HepG2 (cell line): ENCODE data around the gene OGFR. TPM values are rescaled to one million over a fixed set of nuclear protein-coding genes. Genes with fewer than 3 reads are reported as not detected.

Experiments
- NCOR1 ChIP-seq: fragments of 200-600 bp; sonication (generic); IDR thresholded peaks from 2 replicates; pipeline ENCODE4 v1.7.0; 2017; ENCODE audit warnings: antibody characterized with exemption, low read length, borderline replicate concordance
- NFE2L2 ChIP-seq: fragments of 150-350 bp; IDR thresholded peaks from 2 replicates; pipeline ENCODE4 v1.6.1; 2014; ENCODE audit warnings: low read length
- TGIF2 ChIP-seq: IDR thresholded peaks from 2 replicates; pipeline ENCODE4 v1.6.1; 2016; ENCODE audit warnings: control low read depth, missing compliant biosample characterization
- ZBTB40 ChIP-seq, 2 experiments: fragments of 450-650 bp in 1 of 2; sonication (generic) in 1 of 2; formaldehyde crosslinking in 1 of 2; IDR thresholded peaks; 2 replicates each; pipeline versions ENCODE4 v1.6.1 to v1.8.0; 2016 to 2022; ENCODE audit warnings: antibody characterized with exemption in 1 of 2, mild to moderate bottlenecking in 1 of 2, missing genetic modification reagents in 1 of 2
- ZC3H4 ChIP-seq: sonication (generic); formaldehyde crosslinking; IDR thresholded peaks from 2 replicates; pipeline ENCODE4 v1.4.0; 2020; ENCODE audit warnings: missing genetic modification reagents, borderline replicate concordance
- ZFY ChIP-seq: sonication (generic); formaldehyde crosslinking; IDR thresholded peaks from 2 replicates; pipeline ENCODE4 v1.4.0; 2020; ENCODE audit warnings: missing genetic modification reagents
- ZMYM3 ChIP-seq: sonication (generic); formaldehyde crosslinking; IDR thresholded peaks from 2 replicates; pipeline ENCODE4 v1.5.1; 2020; ENCODE audit warnings: mild to moderate bottlenecking, missing genetic modification reagents
- ZNF615 ChIP-seq: sonication (generic); formaldehyde crosslinking; IDR thresholded peaks from 2 replicates; pipeline ENCODE4 v1.5.0; 2020; ENCODE audit warnings: mild to moderate bottlenecking, missing genetic modification reagents, borderline replicate concordance
- ZNF639 ChIP-seq: conservative IDR thresholded peaks from 2 replicates; pipeline ENCODE4 v1.6.1; 2018; ENCODE audit warnings: missing genetic modification reagents
- ZNF713 ChIP-seq: sonication (generic); formaldehyde crosslinking; IDR thresholded peaks from 2 replicates; pipeline ENCODE4 v1.4.0; 2020; ENCODE audit warnings: mild to moderate bottlenecking, missing genetic modification reagents
- ZNF878 ChIP-seq: sonication (generic); formaldehyde crosslinking; IDR thresholded peaks from 2 replicates; pipeline ENCODE4 v1.8.1; 2023; ENCODE audit warnings: mild to moderate bottlenecking, missing genetic modification reagents, moderate library complexity
- polyA plus RNA-seq, 8 experiments: library from polyadenylated mRNA; depleted of rRNA in 3 of 8; stranded (reverse) in 7 of 8; unstranded in 1 of 8; fragments of >200 nt; fragmentation: Illumina TruSeq in 4 of 8; extraction: Trizol in 4 of 8; gene quantifications; 2 replicates each; pipeline versions ENCODE4 v1.2.1 to v1.2.3, GENCODE V29; 2011 to 2016; ENCODE audit warnings: low read depth in 4 of 8, missing spikeins in 1 of 8, mixed read lengths in 1 of 8; ENCODE audit not compliant: insufficient read depth in 1 of 8
- total RNA-seq, 5 experiments: library from RNA; depleted of rRNA; stranded (reverse); fragments of >200 nt; fragmentation: Illumina TruSeq; extraction: Trizol; gene quantifications; 2 replicates each; pipeline ENCODE4 v1.2.3, GENCODE V29; 2016; ENCODE audit warnings: low read depth in 1 of 5
- TF ChIP-seq, protein P1 (sequence below): sonication (generic); formaldehyde crosslinking; IDR thresholded peaks from 2 replicates; pipeline ENCODE4 v1.4.0; 2020; ENCODE audit warnings: missing genetic modification reagents

The OGFR gene
- total and polyA plus RNA-seq, 2 of the 13 experiments (the other 11 are each of a cell fraction or from before 2014, with no cell fraction given): 47.7 to 81.8 TPM

GRCh38 chr20:62795023-62795761 lies 9.4 kb upstream of the OGFR start (continued):
- TF ChIP-seq ZBTB40 (IDR thresholded peaks at IDR 0.05) (no peak), ZBTB40 (CRISPR knock-in tag; IDR thresholded peaks at IDR 0.05) (peak; percentile 43; the same call in 1 of the 2 replicates), ZNF615 (CRISPR knock-in tag) (no peak), ZFY (peak; percentile 67), ZNF878 (peak; percentile 92; the same call in 1 of the 2 replicates), NFE2L2 (no peak), NCOR1 (no peak; the same call in 1 of the 2 replicates), ZC3H4 (CRISPR knock-in tag) (no peak; the same call in none of the 2 replicates), TGIF2 (no peak), ZMYM3 (CRISPR knock-in tag) (peak; percentile 10; the same call in 1 of the 2 replicates), ZNF639 (CRISPR knock-in tag) (0 out of 2 replicates have a peak, but pooled peaks have one; percentile 24), ZNF713 (CRISPR knock-in tag) (peak; percentile 87)
- TF ChIP-seq, protein P1, sequence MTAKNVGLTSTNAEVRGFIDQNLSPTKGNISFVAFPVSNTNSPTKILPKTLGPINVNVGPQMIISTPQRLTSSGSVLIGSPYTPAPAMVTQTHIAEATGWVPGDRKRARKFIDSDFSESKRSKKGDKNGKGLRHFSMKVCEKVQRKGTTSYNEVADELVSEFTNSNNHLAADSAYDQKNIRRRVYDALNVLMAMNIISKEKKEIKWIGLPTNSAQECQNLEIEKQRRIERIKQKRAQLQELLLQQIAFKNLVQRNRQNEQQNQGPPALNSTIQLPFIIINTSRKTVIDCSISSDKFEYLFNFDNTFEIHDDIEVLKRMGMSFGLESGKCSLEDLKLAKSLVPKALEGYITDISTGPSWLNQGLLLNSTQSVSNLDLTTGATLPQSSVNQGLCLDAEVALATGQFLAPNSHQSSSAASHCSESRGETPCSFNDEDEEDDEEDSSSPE: peak; percentile 68
